Kidney (tissue), 14 donors: Measurements from ENCODE around the gene CCDC97. TPM values are rescaled to one million over a fixed set of nuclear protein-coding genes. Genes with fewer than 3 reads are reported as not detected.

Source experiments
- DNase-seq, 5 donors: peaks; one replicate each; pipeline ENCODE4 v3.0.0-alpha.2; 2013 to 2020
- FAIRE-seq: peaks from 2 replicates; lab custom pipeline; 2012; peaks lifted over from hg19 to GRCh38; lab: Jason Lieb, UNC
- H3K27ac ChIP-seq, 2 donors: one replicate each; pipeline ENCODE4 v1.7.0; 2013; ENCODE audit warnings: low read depth in 2 of 2, low read length in 2 of 2, inconsistent platforms in 1 of 2
- H3K27me3 ChIP-seq: one replicate; pipeline ENCODE4 v1.7.1; 2013; ENCODE audit warnings: low read length, inconsistent platforms; ENCODE audit not compliant: control insufficient read depth, insufficient read depth
- H3K36me3 ChIP-seq, 3 donors: one replicate each; pipeline versions ENCODE4 v1.7.0 to v1.7.1; 2013; ENCODE audit warnings: low read length in 3 of 3, control low read depth in 1 of 3, inconsistent platforms in 1 of 3; ENCODE audit not compliant: insufficient read depth in 3 of 3, control insufficient read depth in 2 of 3
- H3K4me1 ChIP-seq, 3 donors: one replicate each; pipeline versions ENCODE4 v1.7.0 to v1.7.1; 2013; ENCODE audit warnings: low read length in 3 of 3, inconsistent platforms in 1 of 3, low read depth in 1 of 3; ENCODE audit not compliant: control insufficient read depth in 2 of 3, insufficient read depth in 2 of 3
- H3K4me3 ChIP-seq, 3 donors: one replicate each; pipeline versions ENCODE4 v1.7.0 to v1.8.1; 2013; ENCODE audit warnings: low read length in 3 of 3, control low read depth in 1 of 3, inconsistent platforms in 1 of 3
- H3K9ac ChIP-seq, 3 donors: one replicate each; pipeline versions ENCODE4 v1.7.0 to v1.7.1; 2013; ENCODE audit warnings: low read length in 3 of 3, control low read depth in 1 of 3, inconsistent platforms in 1 of 3
- H3K9me3 ChIP-seq, 3 donors: one replicate each; pipeline versions ENCODE4 v1.7.0 to v1.7.1; 2013; ENCODE audit warnings: low read length in 3 of 3, control low read depth in 1 of 3, inconsistent platforms in 1 of 3; ENCODE audit not compliant: control insufficient read depth in 2 of 3, insufficient read depth in 1 of 3
- CTCF ChIP-seq: IDR thresholded peaks from 3 replicates; pipeline ENCODE4 v1.5.1; 2012; ENCODE audit warnings: mild to moderate bottlenecking, moderate library complexity, borderline replicate concordance; ENCODE audit not compliant: insufficient read depth; ENCODE audit errors: extremely low read depth
- intact Hi-C: fragments of 100-400 bp; cut with DNase I; formaldehyde crosslinking; loops from one replicate; pipeline ENCODE4 v1.11.1; 2022
- polyA plus RNA-seq: library from polyadenylated mRNA; stranded (reverse); fragments of 350-450 nt; fragmentation: Illumina TruSeq; extraction: RNeasy Lipid Tissue Mini Kit (QIAGEN cat#74804); gene quantifications from one replicate; pipeline ENCODE4 v1.2.3, GENCODE V29; 2014; ENCODE audit warnings: low read depth, low replicate concordance; ENCODE audit not compliant: insufficient read depth
- total RNA-seq: library from RNA; stranded (reverse); fragmentation: NEBNext Ultra II Directional; extraction: Animal tissue kit (Norgen Biotek cat#: 25700); gene quantifications from one replicate; pipeline ENCODE4 v1.2.1, GENCODE V29; 2021
- donor health status: control.
- donor health status: control.
- donor health status: control.
- donor health status: control.
- donor health status: control.
- donor health status: DM: yes; HTN: yes; CAD: no.
- donor health status: Normal renal cell carcinoma (clear cell type).

CCDC97 gene
- total and polyA plus RNA-seq, 2 donors from 2014 or later, result 9.8 to 28.1 TPM

GRCh38 chr19:41373993-41374392 is 64.0 kb downstream of the CCDC97 start:
- TF ChIP-seq CTCF, result no peak
- Histone ChIP-seq H3K9ac (no peak overlapping the region), H3K27me3 (no peaks in the 10 kb centered on the region), H3K36me3 (no peaks in the 10 kb centered on the region), H3K9me3 (no peaks in the 10 kb centered on the region), H3K4me3 (no peak overlapping the region), H3K27ac (peak overlapping the region in 1 of 2 donors; percentile 9), H3K4me1 (peaks cover 0 to 15% (median 2%) of the 10 kb centered on the region in 3 donors)
- intact Hi-C loops, result no loop called here
- no peak for FAIRE-seq
- peak in 4 of 5 donors; percentile 44 to 91 (median 71) for DNase-seq

Other genes with a start within 250 kb of the CCDC97 start
- gene CYP2A13, start 221.7 kb upstream of the CCDC97 start, total RNA-seq, result not detected
- not detected for gene CYP2A13, start 221.7 kb upstream of the CCDC97 start, polyA plus RNA-seq
- not detected for gene CYP2F1, start 195.7 kb upstream of the CCDC97 start, total RNA-seq
- not detected for gene CYP2F1, start 195.7 kb upstream of the CCDC97 start, polyA plus RNA-seq
- 2.0 TPM for gene CYP2S1, start 117.0 kb upstream of the CCDC97 start, total RNA-seq
- 0.97 TPM for gene CYP2S1, start 117.0 kb upstream of the CCDC97 start, polyA plus RNA-seq
- gene AXL, start 90.9 kb upstream of the CCDC97 start, total RNA-seq, result 37.4 TPM
- gene AXL, start 90.9 kb upstream of the CCDC97 start, polyA plus RNA-seq, result 6.3 TPM
- gene HNRNPUL1, start 45.8 kb upstream of the CCDC97 start, total RNA-seq, result 182 TPM
- gene HNRNPUL1, start 45.8 kb upstream of the CCDC97 start, polyA plus RNA-seq, result 51.0 TPM
- gene TGFB1, start 43.8 kb downstream of the CCDC97 start, total RNA-seq, result 48.0 TPM
- gene TGFB1, start 43.8 kb downstream of the CCDC97 start, polyA plus RNA-seq, result 19.1 TPM
- 12.6 TPM for gene B9D2, start 54.0 kb downstream of the CCDC97 start, total RNA-seq
- 15.7 TPM for gene B9D2, start 54.0 kb downstream of the CCDC97 start, polyA plus RNA-seq
- gene TMEM91, start 66.4 kb downstream of the CCDC97 start, total RNA-seq, result 9.5 TPM
- 24.3 TPM for gene TMEM91, start 66.4 kb downstream of the CCDC97 start, polyA plus RNA-seq
- gene EXOSC5, start 87.2 kb downstream of the CCDC97 start, total RNA-seq, result 16.8 TPM
- 15.5 TPM for gene EXOSC5, start 87.2 kb downstream of the CCDC97 start, polyA plus RNA-seq
- 30.9 TPM for gene BCKDHA, start 87.6 kb downstream of the CCDC97 start, total RNA-seq
- gene BCKDHA, start 87.6 kb downstream of the CCDC97 start, polyA plus RNA-seq, result 72.2 TPM
- 4.4 TPM for gene B3GNT8, start 117.2 kb downstream of the CCDC97 start, total RNA-seq
- 6.5 TPM for gene B3GNT8, start 117.2 kb downstream of the CCDC97 start, polyA plus RNA-seq
- gene DMAC2, start 129.7 kb downstream of the CCDC97 start, total RNA-seq, result 43.9 TPM
- 73.9 TPM for gene DMAC2, start 129.7 kb downstream of the CCDC97 start, polyA plus RNA-seq
- gene ERICH4, start 133.0 kb downstream of the CCDC97 start, total RNA-seq, result not detected
- gene ERICH4, start 133.0 kb downstream of the CCDC97 start, polyA plus RNA-seq, result 23.1 TPM